ENCODE results near the gene STK38L.

- no peak for TF ChIP-seq CBX5 (IDR thresholded peaks at IDR 0.05; ENCODE audit: low read depth, low read length)
- TF ChIP-seq POLR2A (IDR thresholded peaks at IDR 0.05; ENCODE audit: control extremely low read depth in 1 of 2, low read depth in 2 of 2, low read length in 2 of 2) = no peak
- TF ChIP-seq CTCF (IDR thresholded peaks at IDR 0.05; ENCODE audit: control extremely low read depth in 1 of 3, insufficient read depth in 1 of 3, low read depth in 1 of 3, low read length in 3 of 3) = no peak
- no peak for TF ChIP-seq EGR1 (IDR thresholded peaks at IDR 0.05; ENCODE audit: borderline replicate concordance, low read depth, low read length)
- no peak for TF ChIP-seq SAP30 (IDR thresholded peaks at IDR 0.05; ENCODE audit: insufficient read depth, insufficient replicate concordance, low read length)
- no peak for TF ChIP-seq MAX (IDR thresholded peaks at IDR 0.05)
Measured at GRCh38 chr12:27335364-27336281, 91.5 kb downstream of the STK38L start.

Measured in H1 (cell line).